ENCODE data around the gene BICC1.

- TF ChIP-seq POLR2A (IDR thresholded peaks at IDR 0.05) (no peak), CTCF (IDR thresholded peaks at IDR 0.05) (no peak)
Observed at GRCh38 chr10:58696736-58697135, 184.1 kb downstream of the BICC1 start.
